IPS-20b (cell line): ENCODE results near the gene TMEM259.
A peak's percentile ranks its signal among the peaks of the same experiment; 100 is the strongest.
"Not testable (repeated sequence)": the region's sequence is repeated elsewhere in the genome, so short reads cannot be mapped to it uniquely, and the experiment has no call there.

ENCODE experiments used
- H3K27ac ChIP-seq: one replicate; pipeline ENCODE4 v1.5.1; 2013; ENCODE audit warnings: low read length
- H3K27me3 ChIP-seq: 2 replicates; pipeline ENCODE4 v1.6.1; 2013; ENCODE audit warnings: mild to moderate bottlenecking, low read length, inconsistent platforms; ENCODE audit not compliant: insufficient read depth
- H3K36me3 ChIP-seq: 2 replicates; pipeline ENCODE4 v1.6.1; 2013; ENCODE audit warnings: low read depth, mild to moderate bottlenecking, inconsistent platforms, low read length, moderate library complexity; ENCODE audit not compliant: insufficient read depth
- H3K4me1 ChIP-seq: 2 replicates; pipeline ENCODE4 v1.6.1; 2013; ENCODE audit warnings: mild to moderate bottlenecking, control low read depth, inconsistent platforms, low read length, moderate library complexity; ENCODE audit not compliant: insufficient read depth
- H3K4me3 ChIP-seq: 2 replicates; pipeline ENCODE4 v1.5.1; 2013; ENCODE audit warnings: mild to moderate bottlenecking, low read length, inconsistent platforms
- H3K9ac ChIP-seq: 2 replicates; pipeline ENCODE4 v1.6.1; 2013; ENCODE audit warnings: low read depth, mild to moderate bottlenecking, inconsistent platforms, low read length, moderate library complexity
- H3K9me3 ChIP-seq: 2 replicates; pipeline ENCODE4 v1.6.1; 2013; ENCODE audit warnings: mild to moderate bottlenecking, low read depth, low read length, inconsistent platforms; ENCODE audit not compliant: insufficient read depth

The TMEM259 gene

GRCh38 chr19:1028062-1028926, 7.4 kb upstream of the TMEM259 start:
- H3K4me3 ChIP-seq: peak overlapping the region; percentile 98
- no peak overlapping the region for H3K27ac ChIP-seq
- H3K9me3 ChIP-seq: no peaks in the 10 kb centered on the region
- H3K36me3 ChIP-seq: peaks cover 43% of the 10 kb centered on the region
- no peaks in the 10 kb centered on the region for H3K27me3 ChIP-seq
- peak overlapping the region; percentile 100 for H3K9ac ChIP-seq
- no peaks in the 10 kb centered on the region for H3K4me1 ChIP-seq

DNA sequence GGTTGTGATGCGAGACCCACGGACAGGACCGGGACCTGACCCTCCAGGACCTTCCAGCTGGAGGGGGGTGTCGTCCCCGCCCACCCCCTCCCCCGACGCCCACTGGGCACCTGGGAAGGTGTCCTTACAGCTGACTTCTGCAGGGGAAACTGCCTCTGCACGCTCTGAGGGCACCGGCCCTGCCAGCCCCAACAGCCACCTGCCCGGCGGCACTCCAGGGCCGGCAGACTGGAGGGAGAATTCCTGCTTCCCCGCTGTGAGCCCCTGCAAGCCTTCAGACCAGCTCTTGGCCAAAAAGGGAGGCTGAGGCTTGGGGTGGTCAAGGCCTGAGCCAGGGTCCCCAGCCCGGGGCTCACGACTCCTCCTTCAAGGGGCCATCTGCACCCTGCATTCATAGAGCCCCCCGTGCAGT, 6.7 kb upstream of the TMEM259 start:
- H3K4me1 ChIP-seq: no peaks in the 10 kb centered on the region
- H3K4me3 ChIP-seq: peak overlapping the region; percentile 98
- no peaks in the 10 kb centered on the region for H3K9me3 ChIP-seq
- H3K9ac ChIP-seq: peak overlapping the region; percentile 100
- H3K36me3 ChIP-seq: peaks cover 37% of the 10 kb centered on the region
- H3K27me3 ChIP-seq: no peaks in the 10 kb centered on the region
- H3K27ac ChIP-seq: peak overlapping the region; percentile 100

DNA sequence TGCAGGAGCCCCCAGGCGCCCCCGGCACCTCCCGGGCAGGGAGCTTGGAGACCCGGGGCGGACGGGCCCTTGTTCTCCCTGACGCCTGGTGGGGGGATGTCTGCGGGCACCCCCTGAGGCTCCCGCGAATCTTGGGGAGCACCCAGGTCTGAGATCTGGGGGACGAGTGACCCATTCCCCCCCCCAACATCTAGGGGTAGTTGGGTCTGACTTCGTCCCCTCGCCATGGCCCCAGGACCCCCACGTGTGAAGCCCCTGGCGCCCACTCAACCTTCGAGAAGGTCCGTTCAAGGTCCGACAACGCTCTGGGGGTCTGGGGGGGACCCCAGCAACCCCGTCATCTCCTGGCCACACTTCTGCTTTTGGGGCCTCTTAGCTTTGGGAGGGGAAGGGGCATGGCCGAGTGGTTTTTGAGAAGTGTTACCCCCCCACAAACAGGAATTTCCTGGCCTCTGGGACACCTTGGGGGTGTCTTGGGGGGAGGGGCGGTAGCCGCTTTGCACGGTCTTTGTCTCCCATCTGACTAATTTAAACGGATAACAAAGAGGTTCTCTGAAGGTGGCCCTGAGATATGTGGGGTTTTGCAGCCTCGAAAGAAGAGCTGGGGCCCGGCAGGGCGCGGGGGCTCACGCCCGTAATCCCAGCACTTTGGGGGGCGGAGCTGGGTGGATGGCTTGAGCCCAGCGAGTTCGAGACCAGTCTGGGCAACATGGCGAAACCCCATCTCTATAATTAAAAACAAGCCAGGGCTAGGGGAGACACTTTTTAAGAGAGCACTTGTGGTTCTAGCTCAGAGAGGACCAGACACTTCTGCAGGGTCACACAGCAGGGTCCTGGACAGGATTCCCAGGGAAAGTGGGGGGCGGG, 6.1 kb upstream of the TMEM259 start:
- Histone ChIP-seq H3K9me3 (no peaks in the 10 kb centered on the region), H3K36me3 (peaks cover 30% of the 10 kb centered on the region), H3K9ac (peak overlapping the region; percentile 100), H3K27ac (peak overlapping the region; percentile 100), H3K27me3 (no peaks in the 10 kb centered on the region), H3K4me1 (no peaks in the 10 kb centered on the region), H3K4me3 (peak overlapping the region; percentile 98)

DNA sequence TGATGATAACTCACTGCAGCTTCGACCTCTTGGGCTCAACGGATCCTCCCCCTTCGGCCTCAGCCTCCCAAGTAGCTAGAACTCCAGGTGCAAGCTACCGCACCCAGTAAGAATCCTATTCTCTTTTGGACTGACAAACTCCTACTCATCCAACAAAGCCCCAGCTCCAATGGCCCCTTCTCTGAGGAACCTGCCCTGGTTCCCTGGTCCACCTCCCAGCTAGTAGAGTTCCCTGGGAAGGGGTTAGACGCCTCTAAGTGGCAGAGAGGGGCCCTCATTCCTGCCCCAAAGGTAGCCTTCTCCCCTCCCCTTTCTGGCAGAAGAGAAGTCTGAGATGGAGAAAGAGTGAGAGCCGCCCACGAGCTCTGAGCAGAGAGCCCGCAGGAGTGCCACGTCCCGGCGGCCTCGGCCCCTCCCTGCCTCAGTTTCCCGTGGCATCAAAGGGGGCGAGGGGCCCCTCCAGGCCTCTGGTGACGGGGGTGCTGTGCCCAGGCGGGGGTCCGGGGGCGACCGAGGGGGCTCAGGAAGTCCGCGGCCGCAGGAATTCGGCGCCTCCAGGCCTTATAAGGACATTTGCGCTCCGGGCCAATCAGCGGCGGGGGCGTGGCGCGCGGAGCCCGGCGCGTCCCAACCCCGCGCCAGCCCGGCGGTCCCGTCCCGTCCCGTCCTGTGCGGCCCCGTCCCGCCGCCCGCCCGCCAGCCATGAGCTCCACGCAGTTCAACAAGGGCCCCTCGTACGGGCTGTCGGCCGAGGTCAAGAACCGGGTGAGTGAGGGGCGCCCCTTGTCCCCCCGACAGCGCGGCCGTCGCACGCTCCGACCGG, 5.2 kb upstream of the TMEM259 start, which contains the start of gene CNN2:
CNN2 (plus strand) TSS at position 649 of the 823 bp plus-strand sequence; CDS start at position 703, 54 bp downstream.
- H3K4me1 ChIP-seq: no peaks in the 10 kb centered on the region
- peak within 1 kb of the TSS; percentile 98 for H3K4me3 ChIP-seq
- H3K9me3 ChIP-seq: no peaks in the 10 kb centered on the region
- H3K27ac ChIP-seq: peak within 1 kb of the TSS; percentile 100
- H3K9ac ChIP-seq: peak within 1 kb of the TSS; percentile 100
- peaks cover 22% of the 10 kb centered on the region for H3K36me3 ChIP-seq
- H3K27me3 ChIP-seq: no peaks in the 10 kb centered on the region

GRCh38 chr19:1025080-1025479, 4.2 kb upstream of the TMEM259 start:
- not testable (repeated sequence) for H3K9ac ChIP-seq, H3K4me3 ChIP-seq, H3K27me3 ChIP-seq, H3K9me3 ChIP-seq, H3K4me1 ChIP-seq, H3K27ac ChIP-seq
- H3K36me3 ChIP-seq: peaks cover 13% of the 10 kb centered on the region

DNA sequence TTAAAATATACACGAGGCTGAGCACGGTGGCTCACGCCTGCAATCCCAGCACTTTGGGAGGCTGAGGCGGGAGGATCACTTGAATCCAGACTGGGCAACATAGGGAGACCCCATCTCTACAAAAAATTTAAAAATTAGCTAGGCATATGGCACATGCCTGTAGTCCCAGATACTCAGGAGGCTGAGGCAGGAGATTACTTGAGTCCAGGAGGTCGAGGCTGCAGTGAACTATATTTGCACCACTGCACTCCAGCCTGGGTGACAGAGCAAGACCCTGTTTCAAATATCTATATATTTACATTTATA, 2.9 kb upstream of the TMEM259 start:
- H3K4me1 ChIP-seq, H3K9ac ChIP-seq, H3K27ac ChIP-seq: not testable (repeated sequence)

GRCh38 chr19:1019980-1020867, 699 bp downstream of the TMEM259 start:
- Histone ChIP-seq H3K4me1 (peaks cover 9% of the 10 kb centered on the region), H3K36me3 (0 out of 2 replicates have a peak, but pooled peaks cover 7% of the 10 kb centered on the region), H3K9me3 (no peaks in the 10 kb centered on the region), H3K9ac (peak overlapping the region; percentile 70), H3K4me3 (peak overlapping the region; percentile 94), H3K27me3 (no peaks in the 10 kb centered on the region), H3K27ac (peak overlapping the region; percentile 14)

More for the DNA sequence above, 2.9 kb upstream of the TMEM259 start:
- H3K36me3 ChIP-seq, H3K4me3 ChIP-seq, H3K9me3 ChIP-seq, H3K27me3 ChIP-seq: not testable (repeated sequence)

DNA sequence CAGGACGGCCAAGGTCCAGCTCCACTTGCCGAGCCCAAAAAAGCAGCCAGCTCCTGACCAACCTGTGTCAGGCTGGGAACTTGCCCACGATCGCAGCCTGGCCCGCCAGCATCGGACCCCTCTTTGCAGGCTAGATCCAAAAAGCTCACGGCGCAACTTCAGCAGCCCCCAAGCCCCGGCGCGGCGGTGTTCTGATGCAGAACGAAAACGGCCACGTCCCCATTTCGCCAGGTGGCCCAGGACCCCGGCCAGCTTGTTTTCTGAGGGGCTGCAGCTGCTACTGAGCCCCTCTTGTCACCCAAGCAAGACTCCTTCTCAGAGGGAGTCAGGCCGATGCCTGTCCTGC, 1.3 kb downstream of the TMEM259 start:
- peaks cover 9% of the 10 kb centered on the region for H3K4me1 ChIP-seq

DNA sequence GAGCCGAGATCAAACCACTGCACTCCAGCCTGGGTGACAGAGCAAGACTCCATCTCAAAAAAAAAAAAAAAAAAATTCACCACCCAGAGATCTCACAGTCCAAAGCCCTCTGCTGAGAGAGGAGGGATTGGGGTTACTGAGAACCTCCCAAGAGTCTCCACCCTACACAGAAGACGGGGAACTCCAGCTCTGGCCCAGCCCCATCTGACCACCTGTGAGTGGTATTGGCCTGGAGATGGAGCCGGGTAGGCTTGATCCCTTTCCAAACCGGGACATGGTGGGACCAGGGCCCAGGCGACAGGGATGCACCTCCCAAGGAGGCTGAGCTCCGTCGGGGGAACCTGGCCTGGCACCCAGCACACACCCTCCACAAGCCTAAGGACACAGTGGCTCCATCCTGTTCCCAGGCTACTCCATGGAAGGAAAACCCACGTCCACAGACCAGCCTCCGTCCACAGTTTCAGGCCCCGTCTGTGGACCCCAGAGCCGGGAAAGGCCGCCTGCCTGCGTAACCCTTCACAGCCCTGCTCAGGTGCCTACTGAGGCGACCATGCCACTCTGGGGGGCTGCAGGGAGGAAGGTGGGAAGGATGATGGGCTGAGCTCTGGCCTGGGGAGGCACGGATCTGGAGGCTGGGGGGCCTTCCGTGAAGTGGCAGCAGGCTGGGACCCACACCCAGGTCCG, 1.8 kb downstream of the TMEM259 start:
- Histone ChIP-seq H3K27ac (no peak overlapping the region), H3K4me3 (peak overlapping the region; percentile 94; the same call in 1 of the 2 replicates), H3K9ac (peak overlapping the region; percentile 70; the same call in 1 of the 2 replicates), H3K36me3 (peaks cover 9% of the 10 kb centered on the region; the same call in 1 of the 2 replicates), H3K9me3 (no peaks in the 10 kb centered on the region), H3K4me1 (peaks cover 9% of the 10 kb centered on the region), H3K27me3 (no peaks in the 10 kb centered on the region)

More for the DNA sequence above, 1.3 kb downstream of the TMEM259 start:
- peak overlapping the region; percentile 70; the same call in 1 of the 2 replicates for H3K9ac ChIP-seq
- peak overlapping the region; percentile 94 for H3K4me3 ChIP-seq
- H3K27me3 ChIP-seq: no peaks in the 10 kb centered on the region
- H3K36me3 ChIP-seq: 0 out of 2 replicates have a peak, but pooled peaks cover 7% of the 10 kb centered on the region
- peak overlapping the region; percentile 14 for H3K27ac ChIP-seq
- no peaks in the 10 kb centered on the region for H3K9me3 ChIP-seq

- no peak overlapping the region for H3K4me3 ChIP-seq
- peaks cover 16% of the 10 kb centered on the region for H3K36me3 ChIP-seq
- no peaks in the 10 kb centered on the region for H3K9me3 ChIP-seq
- no peak overlapping the region for H3K27ac ChIP-seq
- H3K9ac ChIP-seq: no peak overlapping the region
- H3K27me3 ChIP-seq: no peaks in the 10 kb centered on the region
- H3K4me1 ChIP-seq: peaks cover 9% of the 10 kb centered on the region
These were observed 2.5 kb downstream of the TMEM259 start for GRCh38 chr19:1018393-1018792.
